ENCODE measurements around the gene RNF26. TPM values are rescaled to one million over a fixed set of nuclear protein-coding genes. Genes with fewer than 3 reads are reported as not detected.

The RNF26 gene
- total and polyA plus RNA-seq, 2 donors (not counting 1 experiment from before 2014, with no cell fraction given), result 7.1 to 22.9 TPM

- no peaks in the 10 kb centered on the region for H3K79me2 ChIP-seq (ENCODE audit: control insufficient read depth, insufficient read depth, low read length)
- peak overlapping the region in 1 of 4 experiments; percentile 34 for H3K4me3 ChIP-seq (replicated peaks in 1 of 4; ENCODE audit: control extremely low read depth in 1 of 4, insufficient read depth in 1 of 4, low read depth in 3 of 4, low read length in 4 of 4)
- H3K27ac ChIP-seq (ENCODE audit: insufficient read depth, low read length), result no peak overlapping the region
- no peaks in the 10 kb centered on the region for H3K9me3 ChIP-seq (ENCODE audit: control insufficient read depth, insufficient read depth, low read depth, low read length)
- peaks cover 6% of the 10 kb centered on the region for H3K27me3 ChIP-seq (ENCODE audit: control insufficient read depth, insufficient read depth, low read length)
- H3K36me3 ChIP-seq (ENCODE audit: control insufficient read depth, insufficient read depth, low read length), result no peaks in the 10 kb centered on the region
- H3K9ac ChIP-seq (ENCODE audit: insufficient read depth, low read length), result peak overlapping the region; percentile 12
- TF ChIP-seq CTCF (conservative IDR thresholded peaks at IDR 0.05 in 1 of 2, IDR thresholded peaks at IDR 0.05 in 1 of 2; ENCODE audit: low read depth in 1 of 2, low read length in 2 of 2), result no peak
- no peak for TF ChIP-seq EZH2 (IDR thresholded peaks at IDR 0.05; ENCODE audit: low read length, missing control alignments)
- no peak overlapping the region for H2AFZ ChIP-seq (ENCODE audit: low read length)
- no peaks in the 10 kb centered on the region for H4K20me1 ChIP-seq (ENCODE audit: control insufficient read depth, extremely low read depth, insufficient read depth, low read length)
- H3K4me1 ChIP-seq (ENCODE audit: control insufficient read depth, extremely low read depth, insufficient read depth, low read length), result peaks cover 27% of the 10 kb centered on the region
- peak overlapping the region; percentile 42 for H3K4me2 ChIP-seq (ENCODE audit: extremely low read depth, insufficient read depth, low read length)
- peak in 1 of 2 donors; percentile 20 for DNase-seq (ENCODE audit: low read depth in 2 of 2)
These were observed 29.7 kb downstream of the RNF26 start for GRCh38 chr11:119363851-119364590.

GRCh38 chr11:119365071-119365591 lies 30.8 kb downstream of the RNF26 start:
- Histone ChIP-seq H3K27ac (ENCODE audit: insufficient read depth, low read length) (no peak overlapping the region), H3K36me3 (ENCODE audit: control insufficient read depth, insufficient read depth, low read length) (no peaks in the 10 kb centered on the region), H3K9ac (ENCODE audit: insufficient read depth, low read length) (no peak overlapping the region), H4K20me1 (ENCODE audit: control insufficient read depth, extremely low read depth, insufficient read depth, low read length) (no peaks in the 10 kb centered on the region), H3K4me2 (ENCODE audit: extremely low read depth, insufficient read depth, low read length) (no peak overlapping the region), H3K9me3 (ENCODE audit: control insufficient read depth, insufficient read depth, low read depth, low read length) (no peaks in the 10 kb centered on the region), H2AFZ (ENCODE audit: low read length) (no peak overlapping the region), H3K27me3 (ENCODE audit: control insufficient read depth, insufficient read depth, low read length) (peaks cover 6% of the 10 kb centered on the region), H3K4me1 (ENCODE audit: control insufficient read depth, extremely low read depth, insufficient read depth, low read length) (peaks cover 27% of the 10 kb centered on the region), H3K79me2 (ENCODE audit: control insufficient read depth, insufficient read depth, low read length) (no peaks in the 10 kb centered on the region), H3K4me3 (replicated peaks in 1 of 4; ENCODE audit: control extremely low read depth in 1 of 4, insufficient read depth in 1 of 4, low read depth in 3 of 4, low read length in 4 of 4) (no peak overlapping the region)
- TF ChIP-seq EZH2 (IDR thresholded peaks at IDR 0.05; ENCODE audit: low read length, missing control alignments) (no peak), CTCF (conservative IDR thresholded peaks at IDR 0.05 in 1 of 2, IDR thresholded peaks at IDR 0.05 in 1 of 2; ENCODE audit: low read depth in 1 of 2, low read length in 2 of 2) (no peak)
- DNase-seq (ENCODE audit: low read depth in 2 of 2), result peak in 1 of 2 donors; percentile 22

GRCh38 chr11:119366690-119367620 lies 32.6 kb downstream of the RNF26 start:
- H3K4me1 ChIP-seq (ENCODE audit: control insufficient read depth, extremely low read depth, insufficient read depth, low read length), result peaks cover 23% of the 10 kb centered on the region
- no peak overlapping the region for H3K9ac ChIP-seq (ENCODE audit: insufficient read depth, low read length)
- no peak overlapping the region for H3K4me3 ChIP-seq (replicated peaks in 1 of 4; ENCODE audit: control extremely low read depth in 1 of 4, insufficient read depth in 1 of 4, low read depth in 3 of 4, low read length in 4 of 4)
- no peak overlapping the region for H3K27ac ChIP-seq (ENCODE audit: insufficient read depth, low read length)
- H4K20me1 ChIP-seq (ENCODE audit: control insufficient read depth, extremely low read depth, insufficient read depth, low read length), result no peaks in the 10 kb centered on the region
- peaks cover 8% of the 10 kb centered on the region for H3K27me3 ChIP-seq (ENCODE audit: control insufficient read depth, insufficient read depth, low read length)
- no peak overlapping the region for H3K4me2 ChIP-seq (ENCODE audit: extremely low read depth, insufficient read depth, low read length)
- DNase-seq (ENCODE audit: low read depth in 2 of 2), result no peak
- no peaks in the 10 kb centered on the region for H3K79me2 ChIP-seq (ENCODE audit: control insufficient read depth, insufficient read depth, low read length)
- TF ChIP-seq EZH2 (IDR thresholded peaks at IDR 0.05; ENCODE audit: low read length, missing control alignments) (no peak), CTCF (conservative IDR thresholded peaks at IDR 0.05 in 1 of 2, IDR thresholded peaks at IDR 0.05 in 1 of 2; ENCODE audit: low read depth in 1 of 2, low read length in 2 of 2) (no peak)
- H2AFZ ChIP-seq (ENCODE audit: low read length), result no peak overlapping the region
- H3K9me3 ChIP-seq (ENCODE audit: control insufficient read depth, insufficient read depth, low read depth, low read length), result no peaks in the 10 kb centered on the region
- H3K36me3 ChIP-seq (ENCODE audit: control insufficient read depth, insufficient read depth, low read length), result no peaks in the 10 kb centered on the region

Measured in fibroblast of lung (primary cell).